H1 (cell line): Measurements from ENCODE around the gene FIGNL1. TPM values are rescaled to one million over a fixed set of nuclear protein-coding genes. Genes with fewer than 3 reads are reported as not detected.

Source experiments
- CTCF ChIA-PET: fragments of 300-600 bp; sonication (Branson Sonifier 250); formaldehyde crosslinking; loops from one replicate; lab custom pipeline; 2021; ENCODE audit not compliant: partially characterized antibody; lab: Charles Lee
- POLR2A ChIA-PET: fragments of 300-600 bp; sonication (Branson Sonifier 250); formaldehyde crosslinking; loops from one replicate; lab custom pipeline; 2021; ENCODE audit warnings: inconsistent platforms; ENCODE audit not compliant: partially characterized antibody; lab: Charles Lee
- DNase-seq, 2 experiments: peaks; one replicate each; pipeline versions ENCODE4 v3.0.0 to v3.0.0-alpha.2; 2010 to 2022; ENCODE audit warnings: low spot score in 2 of 2, low read depth in 1 of 2, mixed read lengths in 1 of 2
- FAIRE-seq: peaks from 2 replicates; lab custom pipeline; 2011; peaks lifted over from hg19 to GRCh38; lab: Jason Lieb, UNC
- H2AFZ ChIP-seq: 2 replicates; pipeline ENCODE4 v1.8.1; 2012; ENCODE audit warnings: low read length, inconsistent platforms
- H2AK5ac ChIP-seq: 2 replicates; pipeline ENCODE4 v1.6.1; 2013; ENCODE audit warnings: low read depth, low read length
- H2BK120ac ChIP-seq: replicated peaks from 2 replicates; pipeline ENCODE3; 2013; ENCODE audit warnings: low read depth, low read length, inconsistent platforms
- H2BK12ac ChIP-seq: 2 replicates; pipeline ENCODE4 v1.6.1; 2013; ENCODE audit warnings: low read depth, low read length
- H2BK15ac ChIP-seq: 2 replicates; pipeline ENCODE4 v1.6.1; 2013; ENCODE audit warnings: low read length
- H2BK20ac ChIP-seq: 2 replicates; pipeline ENCODE4 v1.6.1; 2013; ENCODE audit warnings: low read length
- H2BK5ac ChIP-seq: 2 replicates; pipeline ENCODE4 v1.6.1; 2013; ENCODE audit warnings: low read depth, low read length
- H3K14ac ChIP-seq: 2 replicates; pipeline ENCODE4 v1.6.1; 2013; ENCODE audit warnings: inconsistent platforms; ENCODE audit not compliant: insufficient read length
- H3K18ac ChIP-seq: 2 replicates; pipeline ENCODE4 v1.6.1; 2013; ENCODE audit warnings: low read length; ENCODE audit errors: extremely low read depth
- H3K23ac ChIP-seq: 2 replicates; pipeline ENCODE4 v1.6.1; 2013; ENCODE audit warnings: inconsistent platforms; ENCODE audit not compliant: insufficient read length
- H3K23me2 ChIP-seq: 2 replicates; pipeline ENCODE4 v1.6.1; 2013; ENCODE audit warnings: low read depth, low read length
- H3K27ac ChIP-seq: 2 replicates; pipeline ENCODE4 v1.6.1; 2011; ENCODE audit warnings: low read depth, low read length, inconsistent platforms
- H3K27me3 ChIP-seq, 4 experiments: replicated peaks in 1 of 4; 1 replicate in 1 of 4; 2 replicates in 3 of 4; pipeline versions ENCODE4 v1.6.1 to v1.8.1; 2011 to 2013; ENCODE audit warnings: low read length in 3 of 4, mild to moderate bottlenecking in 3 of 4, inconsistent platforms in 2 of 4, mixed read lengths in 2 of 4, moderate library complexity in 1 of 4; ENCODE audit not compliant: control insufficient read depth in 3 of 4, insufficient read depth in 3 of 4; ENCODE audit errors: extremely low read depth in 1 of 4
- H3K36me3 ChIP-seq, 4 experiments: 2 replicates each; pipeline versions ENCODE4 v1.6.1 to v1.8.1; 2011 to 2013; ENCODE audit warnings: mild to moderate bottlenecking in 4 of 4, low read length in 3 of 4, moderate library complexity in 2 of 4, control low read depth in 1 of 4, inconsistent platforms in 1 of 4; ENCODE audit not compliant: insufficient read depth in 4 of 4, control insufficient read depth in 2 of 4
- H3K4ac ChIP-seq: replicated peaks from 2 replicates; pipeline ENCODE3; 2013; ENCODE audit warnings: low read length, low read depth, mixed read lengths, inconsistent platforms; ENCODE audit not compliant: insufficient read length
- H3K4me1 ChIP-seq, 4 experiments: replicated peaks in 1 of 4; 1 replicate in 1 of 4; 2 replicates in 3 of 4; pipeline versions ENCODE4 v1.6.1 to v1.8.1; 2011 to 2013; ENCODE audit warnings: low read length in 3 of 4, inconsistent platforms in 2 of 4, mixed read lengths in 1 of 4; ENCODE audit not compliant: insufficient read depth in 4 of 4, control insufficient read depth in 3 of 4
- H3K4me2 ChIP-seq, 2 experiments: 2 replicates each; pipeline versions ENCODE4 v1.6.1 to v1.8.1; 2011 to 2013; ENCODE audit warnings: low read depth in 2 of 2, low read length in 2 of 2, control low read depth in 1 of 2, inconsistent platforms in 1 of 2, mild to moderate bottlenecking in 1 of 2; ENCODE audit not compliant: insufficient read depth in 1 of 2
- H3K4me3 ChIP-seq, 4 experiments: fragments of 200-600, 300-600 bp in 1 of 4; sonication (generic), shearing (Covaris generic), sonication (Bioruptor Twin) in 1 of 4; 2 replicates each; pipeline versions ENCODE4 v1.5.1 to v1.8.1; 2011 to 2016; ENCODE audit warnings: low read length in 4 of 4, low read depth in 3 of 4, control low read depth in 2 of 4, inconsistent platforms in 2 of 4, mild to moderate bottlenecking in 2 of 4, mixed read lengths in 1 of 4, moderate library complexity in 1 of 4; ENCODE audit not compliant: insufficient read depth in 2 of 4; ENCODE audit errors: extremely low read depth in 1 of 4
- H3K56ac ChIP-seq: replicated peaks from 2 replicates; pipeline ENCODE3; 2013; ENCODE audit warnings: low read depth, mild to moderate bottlenecking, mixed read lengths, low read length, inconsistent platforms; ENCODE audit not compliant: insufficient read length
- H3K79me1 ChIP-seq: 2 replicates; pipeline ENCODE4 v1.6.1; 2013; ENCODE audit warnings: low read depth, low read length, control low read depth
- H3K79me2 ChIP-seq, 2 experiments: 2 replicates each; pipeline versions ENCODE4 v1.6.1 to v1.8.1; 2012 to 2013; ENCODE audit warnings: low read length in 2 of 2, mild to moderate bottlenecking in 2 of 2, inconsistent platforms in 1 of 2; ENCODE audit not compliant: insufficient read depth in 2 of 2, control insufficient read depth in 1 of 2
- H3K9ac ChIP-seq, 4 experiments: replicated peaks in 1 of 4; 1 replicate in 1 of 4; 2 replicates in 3 of 4; pipeline versions ENCODE4 v1.6.1 to v1.8.1; 2011 to 2013; ENCODE audit warnings: low read depth in 3 of 4, low read length in 3 of 4, control low read depth in 2 of 4, mild to moderate bottlenecking in 2 of 4, moderate library complexity in 2 of 4, inconsistent platforms in 1 of 4; ENCODE audit errors: extremely low read depth in 1 of 4
- H3K9me3 ChIP-seq, 2 experiments: 2 replicates each; pipeline versions ENCODE4 v1.6.1 to v1.8.1; 2012 to 2013; ENCODE audit warnings: mild to moderate bottlenecking in 2 of 2, moderate library complexity in 2 of 2, control low read depth in 1 of 2, inconsistent platforms in 1 of 2, low read depth in 1 of 2, low read length in 1 of 2, mixed read lengths in 1 of 2; ENCODE audit not compliant: insufficient read depth in 2 of 2
- H4K20me1 ChIP-seq, 2 experiments: replicated peaks in 1 of 2; 2 replicates each; pipeline versions ENCODE3 to v1.8.1; 2011 to 2013; ENCODE audit warnings: inconsistent platforms in 2 of 2, low read length in 2 of 2, mild to moderate bottlenecking in 1 of 2; ENCODE audit not compliant: insufficient read depth in 2 of 2, control insufficient read depth in 1 of 2
- H4K5ac ChIP-seq: 2 replicates; pipeline ENCODE4 v1.6.1; 2013; ENCODE audit warnings: low read length, low read depth, mixed read lengths, inconsistent platforms; ENCODE audit not compliant: insufficient read length
- H4K8ac ChIP-seq: 2 replicates; pipeline ENCODE4 v1.8.0; 2013; ENCODE audit warnings: mild to moderate bottlenecking, moderate library complexity, low read length, inconsistent platforms; ENCODE audit not compliant: insufficient read depth; ENCODE audit errors: extremely low read depth
- H4K91ac ChIP-seq: replicated peaks from 2 replicates; pipeline ENCODE3; 2013; ENCODE audit warnings: low read length, mixed read lengths, inconsistent platforms; ENCODE audit not compliant: insufficient read length
- ASH2L ChIP-seq: fragments of 200-600, 300-600 bp; sonication (generic); IDR thresholded peaks from one replicate; pipeline ENCODE4 v1.7.1; 2017; ENCODE audit warnings: low read length
- ATF3 ChIP-seq: IDR thresholded peaks from 2 replicates; pipeline ENCODE4 v1.6.1; 2011; ENCODE audit warnings: low read depth, mild to moderate bottlenecking, low read length; ENCODE audit not compliant: insufficient read depth
- MAFK ChIP-seq: IDR thresholded peaks from 2 replicates; pipeline ENCODE4 v1.6.1; 2012; ENCODE audit warnings: low read depth, mild to moderate bottlenecking, improper control_type of control experiment, low read length
- PHF8 ChIP-seq: fragments of 200-600 bp; sonication (generic); conservative IDR thresholded peaks from 2 replicates; pipeline ENCODE4 v1.7.1; 2012; ENCODE audit warnings: low read depth, mild to moderate bottlenecking, inconsistent platforms, low read length, moderate library complexity
- POU5F1 ChIP-seq: IDR thresholded peaks from 2 replicates; pipeline ENCODE4 v1.6.1; 2011; ENCODE audit warnings: low read depth, mild to moderate bottlenecking, low read length, moderate library complexity
- SIX5 ChIP-seq: IDR thresholded peaks from 2 replicates; pipeline ENCODE4 v1.6.1; 2011; ENCODE audit warnings: mild to moderate bottlenecking, low read depth, low read length
- SUZ12 ChIP-seq: fragments of 200-600 bp; sonication (generic); IDR thresholded peaks from 2 replicates; pipeline ENCODE4 v1.6.1; 2012; ENCODE audit warnings: mild to moderate bottlenecking, inconsistent platforms, low read length, moderate library complexity, mixed read lengths
- WGBS, 2 experiments: shearing (Covaris generic) in 1 of 2; methylation state at CpG; one replicate each; pipeline versions ENCODE4 v1.1.6 to v1.1.7; 2013 to 2015; ENCODE audit warnings: low lambda C conversion rate in 2 of 2, mixed read lengths in 2 of 2, inconsistent platforms in 1 of 2, low coverage in 1 of 2, missing lambda C conversion rate in 1 of 2; ENCODE audit not compliant: insufficient replicate concordance in 2 of 2, insufficient coverage in 1 of 2, insufficient read length in 1 of 2; ENCODE audit errors: extremely low coverage in 1 of 2, missing lambda C conversion rate in 1 of 2; 5-methylcytosine and 5-hydroxymethylcytosine counted together
- polyA plus RNA-seq, 7 experiments: library from polyadenylated mRNA; depleted of rRNA in 3 of 7; stranded (reverse) in 5 of 7; unstranded in 2 of 7; fragments of >200 nt in 5 of 7; fragments of 200-250 nt in 2 of 7; gene quantifications; 1 replicate in 5 of 7; 2 replicates in 1 of 7; 4 replicates in 1 of 7; pipeline versions ENCODE4 v1.2.1 to v1.2.3, GENCODE V29; 2011 to 2013; ENCODE audit warnings: missing spikeins in 2 of 7, mixed read lengths in 2 of 7
- total RNA-seq: library from RNA; stranded (reverse); fragmentation: NEBNext Ultra II Directional; extraction: Animal tissue kit (Norgen Biotek cat#: 25700); gene quantifications from 2 replicates; pipeline ENCODE4 v1.2.1, GENCODE V29; 2021

FIGNL1 gene
- total and polyA plus RNA-seq, 2 of the 8 experiments (the other 6 are each of a cell fraction or from before 2014, with no cell fraction given) = 6.5 to 9.9 TPM

- WGBS, 2 experiments = 81% methylated on average over 3 of the region's 4 CpGs; no CpG with 5 or more reads in 1 of the 2 experiments
Observed at GRCh38 chr7:50412973-50413372, 37.2 kb downstream of the FIGNL1 start.

More at GRCh38 chr7:50412973-50413372, 37.2 kb downstream of the FIGNL1 start:
- no peak for TF ChIP-seq ATF3
- TF ChIP-seq SIX5 = no peak
- no peak for TF ChIP-seq SUZ12
- no peak for TF ChIP-seq POU5F1
- no peak for TF ChIP-seq MAFK
- TF ChIP-seq ASH2L = no peak
- TF ChIP-seq PHF8 = no peak
- no peaks in the 10 kb centered on the region; a peak in 1 of 7 replicates for H3K27me3 ChIP-seq
- H3K79me1 ChIP-seq = no peaks in the 10 kb centered on the region; the same call in 1 of the 2 replicates
- no peak overlapping the region for H3K23ac ChIP-seq
- peaks cover 0 to 3% (median 0%) of the 10 kb centered on the region in 4 experiments; a peak in 2 of 7 replicates for H3K4me1 ChIP-seq
- ChIA-PET POLR2A (no interaction called here), CTCF (interaction anchor here (1.1 to 1.2 kb wide), 2 partner anchors 8 to 319 kb away, joined by 3 read pairs; no protein-coding TSS in a partner anchor)
- no peaks in the 10 kb centered on the region for H3K79me2 ChIP-seq
- H3K56ac ChIP-seq = no peak overlapping the region
- H2BK120ac ChIP-seq = no peak overlapping the region
- no peak overlapping the region for H2BK12ac ChIP-seq
- no peak overlapping the region for H2BK20ac ChIP-seq
- H2BK15ac ChIP-seq = no peak overlapping the region
- no peak overlapping the region for H2BK5ac ChIP-seq
- no peak overlapping the region for H2AFZ ChIP-seq
- DNase-seq = no peak
- H3K9ac ChIP-seq = no peak overlapping the region
- no peak overlapping the region for H3K4me2 ChIP-seq
- H3K9me3 ChIP-seq = no peaks in the 10 kb centered on the region
- H4K8ac ChIP-seq = no peak overlapping the region
- no peak overlapping the region for H3K4ac ChIP-seq
- no peak overlapping the region for H2AK5ac ChIP-seq
- 0 out of 2 replicates have a peak overlapping the region, but pooled peaks have one; percentile 4 for H3K18ac ChIP-seq
- H3K4me3 ChIP-seq = no peak overlapping the region
- H3K23me2 ChIP-seq = no peaks in the 10 kb centered on the region
- H3K14ac ChIP-seq = no peak overlapping the region
- H4K91ac ChIP-seq = no peak overlapping the region
- H3K36me3 ChIP-seq = no peaks in the 10 kb centered on the region
- no peaks in the 10 kb centered on the region for H4K20me1 ChIP-seq
- no peak overlapping the region for H4K5ac ChIP-seq
- no peak for FAIRE-seq
- no peak overlapping the region for H3K27ac ChIP-seq
